C4-2B (cell line): ENCODE data around the gene IPO9.

Experiments used
- ZFX ChIP-seq: fragments of 450-650 bp; IDR thresholded peaks from 2 replicates; pipeline ENCODE4 v1.6.1; 2017
- TF ChIP-seq, protein P1 (sequence below): fragments of 450-650 bp; conservative IDR thresholded peaks from 2 replicates; pipeline ENCODE4 v1.5.1; 2017; ENCODE audit warnings: mild to moderate bottlenecking

DNA sequence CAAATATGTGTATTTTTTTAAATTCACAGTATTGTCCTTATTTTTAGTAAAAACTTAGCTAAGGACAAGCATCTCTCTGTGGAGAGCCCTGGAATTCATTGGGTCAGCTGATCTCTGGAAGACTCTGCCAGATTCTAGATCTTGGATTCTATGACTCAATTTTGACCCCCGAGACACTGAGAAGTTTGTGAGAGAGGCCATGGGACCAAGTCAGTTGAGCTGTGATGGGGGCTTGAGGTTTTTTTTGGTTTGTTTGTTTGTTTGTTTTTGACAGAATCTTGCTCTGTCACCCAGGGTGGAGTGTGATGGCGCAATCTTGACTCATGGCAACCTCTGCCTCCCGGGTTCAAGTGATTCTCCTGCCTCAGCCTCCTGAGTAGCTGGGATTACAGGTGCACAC, 73.2 kb downstream of the IPO9 start:
- TF ChIP-seq, protein P1, sequence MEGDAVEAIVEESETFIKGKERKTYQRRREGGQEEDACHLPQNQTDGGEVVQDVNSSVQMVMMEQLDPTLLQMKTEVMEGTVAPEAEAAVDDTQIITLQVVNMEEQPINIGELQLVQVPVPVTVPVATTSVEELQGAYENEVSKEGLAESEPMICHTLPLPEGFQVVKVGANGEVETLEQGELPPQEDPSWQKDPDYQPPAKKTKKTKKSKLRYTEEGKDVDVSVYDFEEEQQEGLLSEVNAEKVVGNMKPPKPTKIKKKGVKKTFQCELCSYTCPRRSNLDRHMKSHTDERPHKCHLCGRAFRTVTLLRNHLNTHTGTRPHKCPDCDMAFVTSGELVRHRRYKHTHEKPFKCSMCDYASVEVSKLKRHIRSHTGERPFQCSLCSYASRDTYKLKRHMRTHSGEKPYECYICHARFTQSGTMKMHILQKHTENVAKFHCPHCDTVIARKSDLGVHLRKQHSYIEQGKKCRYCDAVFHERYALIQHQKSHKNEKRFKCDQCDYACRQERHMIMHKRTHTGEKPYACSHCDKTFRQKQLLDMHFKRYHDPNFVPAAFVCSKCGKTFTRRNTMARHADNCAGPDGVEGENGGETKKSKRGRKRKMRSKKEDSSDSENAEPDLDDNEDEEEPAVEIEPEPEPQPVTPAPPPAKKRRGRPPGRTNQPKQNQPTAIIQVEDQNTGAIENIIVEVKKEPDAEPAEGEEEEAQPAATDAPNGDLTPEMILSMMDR, result no peak
- no peak for TF ChIP-seq ZFX
